ENCODE data around the gene SYT17.
"Not testable (repeated sequence)": the region's sequence is repeated elsewhere in the genome, so short reads cannot be mapped to it uniquely, and the experiment has no call there.

The SYT17 gene

DNA sequence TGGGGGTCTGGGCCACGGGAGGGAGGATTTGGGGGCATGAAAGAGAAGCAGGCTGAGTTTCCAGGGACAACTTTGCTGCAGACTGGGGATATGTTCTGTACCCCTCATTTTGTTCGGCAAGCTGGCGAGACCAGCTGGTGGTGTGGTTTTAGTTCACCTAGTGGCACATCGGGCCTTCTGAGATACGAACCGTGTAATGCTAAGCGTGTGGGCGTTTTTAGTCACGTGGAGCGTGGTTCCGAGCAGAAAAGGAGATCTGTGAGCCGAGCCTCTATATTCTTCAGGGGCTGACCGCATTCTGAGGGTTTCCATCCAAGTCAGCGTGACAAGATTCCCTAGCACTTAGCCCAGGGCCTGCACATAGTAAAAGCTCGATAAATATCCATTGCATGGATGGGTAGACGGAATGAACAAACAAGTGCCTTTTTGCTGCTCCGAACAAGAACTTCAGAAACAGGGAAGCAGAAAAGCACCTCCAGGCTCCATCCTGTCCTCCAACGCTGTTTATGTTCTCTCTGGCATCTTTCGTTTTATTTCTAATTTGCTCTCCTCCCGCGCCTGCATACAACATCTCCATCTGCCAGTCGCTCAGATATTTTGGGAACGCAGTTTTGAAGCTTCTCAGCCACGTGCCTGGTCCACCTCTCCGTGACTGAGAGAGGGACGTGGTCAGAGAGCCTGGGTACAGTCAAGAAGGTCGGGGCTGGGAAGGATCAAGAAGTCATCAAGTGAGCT, 5.8 kb downstream of the SYT17 start:
- FAIRE-seq (no peak), DNase-seq (ENCODE audit: low spot score) (no peak)

DNA sequence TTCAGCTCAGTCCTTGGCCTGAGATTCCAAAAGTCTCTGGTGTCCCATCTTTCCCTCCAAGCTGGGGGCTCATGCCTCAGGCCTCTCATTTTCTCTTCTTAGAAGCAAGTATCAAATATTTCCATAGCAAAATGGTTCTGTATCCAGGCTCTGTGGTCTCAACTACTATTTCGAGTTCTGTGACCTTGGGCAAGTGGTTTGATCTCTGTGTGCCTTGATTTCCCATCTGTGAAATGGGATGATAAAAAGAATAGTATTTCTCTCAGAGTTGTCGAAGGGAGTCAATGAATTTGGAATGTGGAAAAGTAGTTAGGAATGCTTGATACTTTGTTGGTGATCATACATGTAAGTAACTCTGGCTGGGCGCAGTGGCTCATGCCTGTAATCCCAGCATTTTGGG, 6.4 kb downstream of the SYT17 start:
- FAIRE-seq (no peak), DNase-seq (ENCODE audit: low spot score) (no peak)

DNA sequence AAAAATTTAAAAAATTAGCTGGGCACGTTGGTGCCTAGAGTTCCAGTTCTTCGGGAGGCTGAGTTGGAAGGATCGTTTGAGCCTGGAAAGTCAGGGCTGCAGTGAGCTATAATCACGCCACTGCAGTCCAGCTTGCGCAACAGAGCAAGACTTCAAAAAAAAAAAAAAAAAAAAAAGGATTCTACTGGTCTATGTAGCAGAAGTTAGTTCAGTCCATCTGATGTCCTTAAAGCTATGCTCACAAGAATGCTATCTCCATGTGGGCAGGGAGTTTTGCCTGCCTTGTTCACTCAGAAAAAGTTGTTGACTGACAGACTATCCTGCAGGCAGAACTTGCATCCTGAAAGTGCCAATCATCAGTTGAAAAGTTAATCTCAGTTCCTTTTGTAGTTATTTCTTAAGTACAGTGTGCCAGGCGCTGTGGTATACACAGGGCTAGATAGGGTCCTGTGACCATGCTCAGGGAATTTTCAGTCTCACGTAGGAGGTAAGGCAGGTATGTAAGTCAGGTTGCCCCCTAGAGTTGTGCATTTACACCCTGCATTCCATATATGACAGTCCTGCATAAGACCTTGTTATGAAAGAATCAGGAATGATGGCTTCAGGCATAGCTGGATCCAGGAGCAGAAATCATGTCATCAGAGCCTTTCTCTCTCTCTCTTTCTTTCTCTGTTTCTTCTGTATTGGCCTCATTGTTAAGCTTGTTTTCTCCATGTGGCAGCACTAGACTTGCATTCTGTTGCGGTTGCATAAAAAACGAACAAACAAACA, 7.6 kb downstream of the SYT17 start:
- DNase-seq (ENCODE audit: low spot score): no peak

GRCh38 chr16:19177111-19177739, 9.2 kb downstream of the SYT17 start:
- no peak for DNase-seq (ENCODE audit: low spot score)
- FAIRE-seq: no peak

More for the DNA sequence above, 7.6 kb downstream of the SYT17 start:
- no peak for FAIRE-seq

- DNase-seq (ENCODE audit: low spot score) (peak; percentile 53), FAIRE-seq (no peak)
These were observed 11.8 kb downstream of the SYT17 start for GRCh38 chr16:19179546-19180490.

- FAIRE-seq (no peak), DNase-seq (ENCODE audit: low spot score) (no peak)
These were observed 12.7 kb downstream of the SYT17 start for GRCh38 chr16:19180741-19181140.

GRCh38 chr16:19182481-19182880, 14.4 kb downstream of the SYT17 start:
- FAIRE-seq (no peak), DNase-seq (ENCODE audit: low spot score) (no peak)

- no peak for FAIRE-seq
- DNase-seq (ENCODE audit: low spot score): no peak
These were observed 15.1 kb downstream of the SYT17 start for GRCh38 chr16:19183187-19183586.

- DNase-seq (ENCODE audit: low spot score) (no peak), FAIRE-seq (no peak)
These were observed 16.9 kb downstream of the SYT17 start for GRCh38 chr16:19184823-19185509.

- DNase-seq (ENCODE audit: low spot score): no peak
- FAIRE-seq: no peak
These were observed 17.4 kb downstream of the SYT17 start for GRCh38 chr16:19185510-19185851.

- DNase-seq (ENCODE audit: low spot score): no peak
- FAIRE-seq: no peak
These were observed 18.4 kb downstream of the SYT17 start for GRCh38 chr16:19186408-19186807.

GRCh38 chr16:19187961-19188360, 19.9 kb downstream of the SYT17 start:
- not testable (repeated sequence) for DNase-seq (ENCODE audit: low spot score); FAIRE-seq

DNA sequence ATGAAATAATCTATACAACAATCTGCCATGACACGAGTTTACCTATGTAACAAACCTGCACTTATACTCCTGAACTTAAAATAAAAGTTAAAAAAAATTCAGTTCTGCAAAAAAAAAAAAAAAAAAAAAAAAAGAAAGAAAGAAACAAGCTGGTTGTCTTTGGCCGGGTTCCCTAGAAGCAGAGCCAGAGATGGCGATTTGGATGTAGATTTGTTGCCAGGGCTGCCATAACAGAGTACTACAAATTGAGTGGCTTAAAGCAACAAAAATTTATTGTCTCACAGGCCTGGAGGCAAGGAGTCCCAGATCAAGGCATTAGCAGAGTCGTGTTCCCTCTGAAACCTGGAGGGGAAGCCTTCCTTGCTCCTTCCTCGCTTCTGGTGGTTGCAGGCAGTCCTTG, 20.4 kb downstream of the SYT17 start:
- DNase-seq (ENCODE audit: low spot score) (no peak), FAIRE-seq (no peak)

GRCh38 chr16:19192865-19193264, 24.8 kb downstream of the SYT17 start:
- no peak for FAIRE-seq
- DNase-seq (ENCODE audit: low spot score): no peak

DNA sequence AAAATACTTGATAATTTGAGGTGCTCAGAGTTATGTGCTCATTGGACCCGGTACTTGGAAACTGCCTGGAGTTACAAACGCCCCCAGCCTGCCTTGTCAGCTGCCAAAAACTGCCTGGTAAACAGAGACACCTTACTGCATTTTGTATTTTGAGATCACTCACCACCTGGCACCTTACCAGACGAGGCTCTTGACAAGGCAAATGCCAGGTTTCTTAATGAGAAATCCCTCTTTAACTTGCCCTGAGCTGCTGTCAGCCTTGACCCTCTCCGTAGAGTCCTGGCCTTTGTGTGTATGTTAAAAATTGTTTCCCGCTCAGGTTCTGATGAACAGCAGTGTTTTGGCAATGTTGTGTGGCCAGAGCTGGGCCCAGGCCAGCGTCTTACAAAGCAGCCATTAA, 28.8 kb downstream of the SYT17 start:
- DNase-seq (ENCODE audit: low spot score) (no peak), FAIRE-seq (no peak)

DNA sequence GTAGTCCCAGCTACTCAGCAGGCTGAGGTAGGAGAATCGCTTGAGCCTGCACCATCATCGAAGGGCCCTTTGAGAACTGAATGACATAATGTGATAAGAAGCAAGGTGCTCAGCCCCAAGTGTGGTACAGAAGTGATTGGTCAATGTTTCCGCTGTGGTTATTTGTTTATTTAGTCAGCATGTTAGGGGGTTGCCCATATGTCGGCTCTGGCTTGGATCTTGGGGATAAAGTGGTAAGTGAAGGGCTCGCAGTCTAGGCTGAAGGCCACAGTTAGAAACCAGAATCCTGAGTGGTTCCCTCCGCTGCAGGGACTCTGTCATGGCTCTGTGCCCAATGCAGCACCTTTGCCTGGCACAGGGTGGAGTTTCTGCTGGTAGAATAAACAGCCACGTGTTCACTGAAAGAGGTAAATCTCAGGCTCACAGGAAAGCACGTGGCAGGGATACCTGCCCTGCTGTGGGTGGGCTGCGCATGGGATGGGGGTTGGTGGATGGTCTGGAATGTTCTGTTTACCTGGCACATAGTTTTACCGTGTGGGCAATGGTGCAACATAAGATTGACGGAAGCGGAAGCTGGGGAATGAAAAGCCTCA, 35.4 kb downstream of the SYT17 start:
- FAIRE-seq: no peak
- no peak for DNase-seq (ENCODE audit: low spot score)

DNA sequence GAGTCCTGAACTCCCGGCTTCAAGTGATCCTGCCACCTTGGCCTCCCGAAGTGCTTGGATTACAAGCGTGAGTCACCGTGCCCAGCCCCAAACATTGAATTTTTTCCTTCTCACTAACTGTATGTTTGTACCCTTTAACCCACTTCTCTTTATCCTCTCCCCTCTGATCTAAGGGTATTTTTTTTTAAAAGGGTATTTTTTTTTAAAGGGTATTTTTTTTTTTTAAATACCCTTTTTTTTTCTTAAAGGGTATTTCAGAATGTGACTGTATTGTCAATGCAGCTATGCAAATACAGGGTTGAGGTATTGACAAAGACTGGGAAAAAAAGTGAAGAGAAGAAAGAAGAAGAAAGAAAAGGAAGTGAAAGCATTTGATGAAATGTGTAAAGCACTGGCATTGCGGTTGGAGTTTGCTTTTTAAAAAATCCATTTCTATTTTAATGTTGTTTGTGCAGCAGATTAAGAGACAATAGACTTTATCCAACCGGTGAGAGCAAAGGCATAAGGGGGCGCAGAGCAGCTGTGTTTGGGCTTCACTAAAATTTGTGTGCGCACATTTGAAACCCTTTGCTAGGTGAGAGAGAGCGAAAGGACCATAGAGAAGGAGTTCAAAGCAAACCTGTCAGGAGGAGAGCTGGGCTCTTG, 42.4 kb downstream of the SYT17 start:
- FAIRE-seq (no peak), DNase-seq (ENCODE audit: low spot score) (no peak)

GRCh38 chr16:19210968-19211367, 42.9 kb downstream of the SYT17 start:
- DNase-seq (ENCODE audit: low spot score) (no peak), FAIRE-seq (no peak)

DNA sequence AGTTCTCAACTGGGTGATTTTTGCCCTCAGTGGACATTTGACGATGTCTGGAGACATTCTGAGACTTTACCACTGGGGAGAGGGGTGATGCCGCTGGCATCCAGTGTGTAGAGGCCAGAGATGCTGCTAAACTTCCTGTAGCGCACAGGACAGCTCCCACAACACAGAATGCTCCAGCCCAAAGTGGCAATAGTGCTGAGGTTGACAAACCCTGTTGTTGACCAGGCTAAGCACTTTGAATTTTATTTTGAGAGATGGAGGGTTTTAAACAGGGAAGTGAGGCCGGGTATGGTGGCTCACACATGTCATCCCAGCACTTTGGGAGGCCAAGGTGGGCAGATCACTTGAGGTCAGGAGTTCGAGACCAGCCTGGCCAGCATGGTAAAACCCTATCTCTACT, 44.0 kb downstream of the SYT17 start:
- FAIRE-seq (no peak), DNase-seq (ENCODE audit: low spot score) (no peak)

- FAIRE-seq (no peak), DNase-seq (ENCODE audit: low spot score) (no peak)
These were observed 45.8 kb downstream of the SYT17 start for GRCh38 chr16:19213885-19214284.

All from urothelium cell line (cell line).